Measurements from ENCODE around the gene RAVER2.
"Not testable (repeated sequence)": the region's sequence is repeated elsewhere in the genome, so short reads cannot be mapped to it uniquely, and the experiment has no call there.

RAVER2 gene

DNA sequence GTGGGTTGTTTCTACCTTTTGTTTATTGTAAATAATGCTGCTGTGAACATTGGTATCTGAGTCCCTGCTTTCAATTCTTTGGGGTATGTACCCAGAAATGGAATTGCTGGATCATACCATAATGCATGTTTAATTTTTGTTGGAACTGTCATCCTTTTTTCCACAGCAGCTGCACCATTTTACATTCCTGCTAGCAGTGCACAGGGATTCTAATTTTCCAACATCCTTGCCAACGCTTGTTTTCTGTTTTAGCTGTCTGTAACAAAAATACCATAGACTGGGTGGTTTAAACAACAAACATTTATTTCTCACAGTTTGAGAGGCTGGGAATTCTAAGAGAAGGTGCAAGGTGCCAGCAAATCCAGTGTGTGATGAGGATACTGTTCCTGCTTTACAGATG is 65.1 kb downstream of the RAVER2 start:
- Histone ChIP-seq H3K9ac (ENCODE audit: low read depth, low read length) (no peak overlapping the region), H3K4me1 (ENCODE audit: insufficient read depth, low read length) (no peaks in the 10 kb centered on the region), H3K36me3 (ENCODE audit: insufficient read depth, low read length) (no peaks in the 10 kb centered on the region), H3K9me3 (ENCODE audit: control insufficient read depth, insufficient read depth, low read length) (no peaks in the 10 kb centered on the region)

DNA sequence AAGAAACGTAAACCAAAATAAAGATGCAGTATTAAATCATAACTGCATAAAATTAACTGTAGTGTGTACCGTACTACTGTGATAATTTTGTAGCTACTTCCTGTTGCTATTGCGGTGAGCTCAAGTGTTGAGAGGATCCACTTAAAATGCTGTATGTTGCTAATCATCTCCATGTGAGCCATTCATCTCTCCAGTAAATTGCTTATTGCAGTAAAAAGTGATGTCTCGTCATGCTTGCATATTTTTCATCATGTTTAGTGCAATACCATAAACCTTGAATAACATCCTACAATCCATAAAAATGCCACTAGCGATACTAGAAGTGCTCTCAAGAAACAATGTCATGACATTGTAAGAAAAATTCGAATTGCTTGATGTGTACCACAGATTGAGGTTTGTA is 66.3 kb downstream of the RAVER2 start:
- H3K9ac ChIP-seq (ENCODE audit: low read depth, low read length): no peak overlapping the region
- H3K4me1 ChIP-seq (ENCODE audit: insufficient read depth, low read length): no peaks in the 10 kb centered on the region
- no peaks in the 10 kb centered on the region for H3K36me3 ChIP-seq (ENCODE audit: insufficient read depth, low read length)
- no peaks in the 10 kb centered on the region for H3K9me3 ChIP-seq (ENCODE audit: control insufficient read depth, insufficient read depth, low read length)

DNA sequence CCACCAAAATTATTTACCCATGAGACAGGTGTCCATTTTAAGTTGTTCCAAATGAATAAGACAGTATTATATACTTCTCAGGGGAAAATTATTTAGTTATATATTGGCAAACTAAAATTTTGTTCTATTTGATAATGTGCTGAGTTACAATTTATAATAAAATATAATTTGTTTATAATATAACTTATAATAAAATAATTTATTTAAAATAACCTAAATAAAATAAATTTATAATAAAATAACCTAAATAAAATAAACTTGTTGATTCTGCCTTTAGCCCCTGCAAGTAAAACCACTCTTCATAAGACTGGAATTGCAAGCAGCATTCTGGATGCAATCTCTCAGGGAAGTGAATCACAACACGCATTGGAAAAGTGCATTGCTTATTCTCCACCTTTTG is 69.6 kb downstream of the RAVER2 start:
- H3K36me3 ChIP-seq (ENCODE audit: insufficient read depth, low read length): no peaks in the 10 kb centered on the region; the same call in 1 of the 2 replicates
- no peaks in the 10 kb centered on the region for H3K4me1 ChIP-seq (ENCODE audit: insufficient read depth, low read length)
- H3K9me3 ChIP-seq (ENCODE audit: control insufficient read depth, insufficient read depth, low read length): no peaks in the 10 kb centered on the region
- no peak overlapping the region for H3K9ac ChIP-seq (ENCODE audit: low read depth, low read length)

DNA sequence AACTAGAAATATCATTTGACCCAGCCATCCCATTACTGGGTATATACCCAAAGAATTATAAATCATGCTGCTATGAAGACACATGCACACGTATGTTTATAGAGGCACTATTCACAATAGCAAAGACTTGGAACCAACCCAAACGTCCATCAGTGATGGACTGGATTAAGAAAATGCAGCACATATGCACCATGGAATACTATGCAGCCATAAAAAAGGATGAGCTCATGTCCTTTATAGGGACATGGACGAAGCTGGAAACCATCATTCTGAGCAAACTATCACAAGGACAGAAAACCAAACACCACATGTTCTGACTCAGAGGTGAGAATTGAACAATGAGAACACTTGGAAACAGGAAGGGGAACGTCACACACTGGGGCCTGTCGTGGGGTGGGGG is 72.5 kb downstream of the RAVER2 start:
- H3K9ac ChIP-seq (ENCODE audit: low read depth, low read length); H3K36me3 ChIP-seq (ENCODE audit: insufficient read depth, low read length); H3K9me3 ChIP-seq (ENCODE audit: control insufficient read depth, insufficient read depth, low read length); H3K4me1 ChIP-seq (ENCODE audit: insufficient read depth, low read length): not testable (repeated sequence)

- H3K9me3 ChIP-seq (ENCODE audit: control insufficient read depth, insufficient read depth, low read length); H3K9ac ChIP-seq (ENCODE audit: low read depth, low read length); H3K4me1 ChIP-seq (ENCODE audit: insufficient read depth, low read length); H3K36me3 ChIP-seq (ENCODE audit: insufficient read depth, low read length): not testable (repeated sequence)
These were observed 75.7 kb downstream of the RAVER2 start for GRCh38 chr1:64820572-64820971.

- Histone ChIP-seq H3K9ac (ENCODE audit: low read depth, low read length) (no peak overlapping the region), H3K9me3 (ENCODE audit: control insufficient read depth, insufficient read depth, low read length) (no peaks in the 10 kb centered on the region), H3K36me3 (ENCODE audit: insufficient read depth, low read length) (no peaks in the 10 kb centered on the region; the same call in 1 of the 2 replicates), H3K4me1 (ENCODE audit: insufficient read depth, low read length) (no peaks in the 10 kb centered on the region)
These were observed 77.7 kb downstream of the RAVER2 start for GRCh38 chr1:64822621-64823020.

GRCh38 chr1:64823691-64824476 is 79.0 kb downstream of the RAVER2 start:
- no peaks in the 10 kb centered on the region for H3K4me1 ChIP-seq (ENCODE audit: insufficient read depth, low read length)
- no peaks in the 10 kb centered on the region for H3K9me3 ChIP-seq (ENCODE audit: control insufficient read depth, insufficient read depth, low read length)
- 0 out of 2 replicates have a peak, but pooled peaks cover 1% of the 10 kb centered on the region for H3K36me3 ChIP-seq (ENCODE audit: insufficient read depth, low read length)
- no peak overlapping the region for H3K9ac ChIP-seq (ENCODE audit: low read depth, low read length)

DNA sequence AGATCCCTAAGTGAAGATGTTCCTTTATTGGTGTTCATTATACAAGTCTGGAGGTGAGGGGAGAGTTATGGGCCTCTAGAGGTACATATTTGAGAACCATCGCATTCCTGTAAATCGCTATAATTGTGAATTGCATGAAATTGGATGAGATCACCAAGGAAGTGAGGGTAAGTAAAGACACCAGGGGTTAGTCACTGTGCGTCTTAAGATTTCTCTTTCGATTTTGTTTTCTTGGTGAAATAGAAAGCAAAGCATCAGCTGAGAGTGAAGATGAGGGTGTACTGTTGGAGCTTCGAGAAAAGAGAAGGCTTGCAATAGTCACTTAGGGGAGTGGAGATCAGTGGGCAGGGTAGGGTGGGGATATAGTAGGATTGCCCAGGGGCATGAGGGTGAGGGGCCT is 82.1 kb downstream of the RAVER2 start:
- H3K4me1 ChIP-seq (ENCODE audit: insufficient read depth, low read length): 0 out of 2 replicates have a peak, but pooled peaks cover 3% of the 10 kb centered on the region
- H3K9me3 ChIP-seq (ENCODE audit: control insufficient read depth, insufficient read depth, low read length): no peaks in the 10 kb centered on the region
- no peak overlapping the region for H3K9ac ChIP-seq (ENCODE audit: low read depth, low read length)
- 0 out of 2 replicates have a peak, but pooled peaks cover 2% of the 10 kb centered on the region for H3K36me3 ChIP-seq (ENCODE audit: insufficient read depth, low read length)

DNA sequence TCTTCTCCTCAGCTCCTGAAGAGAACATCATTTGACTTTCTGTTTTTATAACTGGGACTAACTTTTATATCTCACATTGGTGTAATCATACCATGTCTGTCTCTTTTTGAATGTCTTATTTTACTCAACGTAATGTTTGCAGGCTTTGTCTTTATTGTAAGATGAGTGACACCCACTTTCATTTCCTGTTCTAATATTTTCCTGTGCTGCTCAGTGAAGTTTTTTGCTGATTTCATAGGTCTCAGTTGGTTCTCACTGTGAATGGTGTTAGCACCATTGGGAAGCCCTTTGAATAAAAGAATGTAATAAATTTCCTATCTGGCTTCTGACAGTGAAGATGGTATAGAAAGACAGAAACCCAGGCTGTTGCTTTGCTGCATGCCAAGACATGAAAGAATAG is 84.0 kb downstream of the RAVER2 start:
- H3K36me3 ChIP-seq (ENCODE audit: insufficient read depth, low read length): 0 out of 2 replicates have a peak, but pooled peaks cover 2% of the 10 kb centered on the region
- no peak overlapping the region for H3K9ac ChIP-seq (ENCODE audit: low read depth, low read length)
- 0 out of 2 replicates have a peak, but pooled peaks cover 3% of the 10 kb centered on the region for H3K4me1 ChIP-seq (ENCODE audit: insufficient read depth, low read length)

DNA sequence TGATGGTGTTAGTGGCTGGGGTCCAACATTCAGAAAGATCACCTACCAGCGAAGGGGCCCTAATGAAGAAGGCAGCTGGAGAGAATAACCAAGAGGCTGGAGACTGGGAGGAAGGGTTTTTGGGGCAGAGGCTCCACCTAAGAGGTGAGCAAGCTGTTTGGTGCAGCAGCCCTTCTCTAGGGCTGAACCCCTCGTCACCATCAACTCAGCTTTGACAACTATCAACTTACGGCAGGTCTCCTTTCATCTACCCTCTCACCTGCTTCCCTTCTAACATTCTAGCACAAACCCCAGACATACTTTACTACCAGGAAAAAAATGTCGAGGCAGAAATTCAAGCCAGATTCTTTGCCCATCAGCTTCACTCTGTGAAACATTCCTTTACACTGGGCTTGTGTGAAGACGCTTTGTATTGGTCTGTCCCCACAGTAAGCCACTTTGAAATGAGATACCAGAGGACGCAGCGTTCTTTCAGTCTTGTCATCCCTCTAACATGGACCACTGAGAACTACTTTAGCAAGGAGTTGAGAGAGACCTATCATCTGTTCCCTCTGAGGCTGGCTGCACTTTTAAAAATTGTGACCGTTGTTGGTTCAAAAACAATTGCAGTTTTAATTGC is 84.6 kb downstream of the RAVER2 start:
- H3K9ac ChIP-seq (ENCODE audit: low read depth, low read length): no peak overlapping the region

More for the DNA sequence above, 84.0 kb downstream of the RAVER2 start:
- H3K9me3 ChIP-seq (ENCODE audit: control insufficient read depth, insufficient read depth, low read length): no peaks in the 10 kb centered on the region

GRCh38 chr1:64830030-64830651 is 85.3 kb downstream of the RAVER2 start:
- Histone ChIP-seq H3K9me3 (ENCODE audit: control insufficient read depth, insufficient read depth, low read length) (no peaks in the 10 kb centered on the region), H3K9ac (ENCODE audit: low read depth, low read length) (no peak overlapping the region), H3K36me3 (ENCODE audit: insufficient read depth, low read length) (0 out of 2 replicates have a peak, but pooled peaks cover 2% of the 10 kb centered on the region), H3K4me1 (ENCODE audit: insufficient read depth, low read length) (0 out of 2 replicates have a peak, but pooled peaks cover 3% of the 10 kb centered on the region)

More for the DNA sequence above, 84.6 kb downstream of the RAVER2 start:
- Histone ChIP-seq H3K4me1 (ENCODE audit: insufficient read depth, low read length) (0 out of 2 replicates have a peak, but pooled peaks cover 3% of the 10 kb centered on the region), H3K36me3 (ENCODE audit: insufficient read depth, low read length) (0 out of 2 replicates have a peak, but pooled peaks cover 2% of the 10 kb centered on the region), H3K9me3 (ENCODE audit: control insufficient read depth, insufficient read depth, low read length) (no peaks in the 10 kb centered on the region)

- H3K4me1 ChIP-seq (ENCODE audit: insufficient read depth, low read length): no peaks in the 10 kb centered on the region
- no peaks in the 10 kb centered on the region for H3K9me3 ChIP-seq (ENCODE audit: control insufficient read depth, insufficient read depth, low read length)
- no peak overlapping the region for H3K9ac ChIP-seq (ENCODE audit: low read depth, low read length)
- H3K36me3 ChIP-seq (ENCODE audit: insufficient read depth, low read length): no peaks in the 10 kb centered on the region
These were observed 89.9 kb downstream of the RAVER2 start for GRCh38 chr1:64834734-64835133.

- H3K36me3 ChIP-seq (ENCODE audit: insufficient read depth, low read length): no peaks in the 10 kb centered on the region; the same call in 1 of the 2 replicates
- H3K4me1 ChIP-seq (ENCODE audit: insufficient read depth, low read length): no peaks in the 10 kb centered on the region
- no peaks in the 10 kb centered on the region for H3K9me3 ChIP-seq (ENCODE audit: control insufficient read depth, insufficient read depth, low read length)
- H3K9ac ChIP-seq (ENCODE audit: low read depth, low read length): no peak overlapping the region
These were observed 91.9 kb downstream of the RAVER2 start for GRCh38 chr1:64836802-64837201.

- Histone ChIP-seq H3K36me3 (ENCODE audit: insufficient read depth, low read length) (no peaks in the 10 kb centered on the region; the same call in 1 of the 2 replicates), H3K9ac (ENCODE audit: low read depth, low read length) (no peak overlapping the region), H3K4me1 (ENCODE audit: insufficient read depth, low read length) (no peaks in the 10 kb centered on the region), H3K9me3 (ENCODE audit: control insufficient read depth, insufficient read depth, low read length) (no peaks in the 10 kb centered on the region)
These were observed 93.6 kb downstream of the RAVER2 start for GRCh38 chr1:64838486-64838885.
